CD4-positive, alpha-beta T cell treated with Interleukin-17A for 4 hours (primary cell): ENCODE data around the gene ARHGAP45.
A peak's percentile ranks its signal among the peaks of the same experiment; 100 is the strongest.
"Not testable (repeated sequence)": the region's sequence is repeated elsewhere in the genome, so short reads cannot be mapped to it uniquely, and the experiment has no call there.

Experiments used
- DNase-seq: peaks from one replicate; pipeline ENCODE4 v3.0.0-alpha.2; 2020; ENCODE audit warnings: mixed read lengths

The ARHGAP45 gene

DNA sequence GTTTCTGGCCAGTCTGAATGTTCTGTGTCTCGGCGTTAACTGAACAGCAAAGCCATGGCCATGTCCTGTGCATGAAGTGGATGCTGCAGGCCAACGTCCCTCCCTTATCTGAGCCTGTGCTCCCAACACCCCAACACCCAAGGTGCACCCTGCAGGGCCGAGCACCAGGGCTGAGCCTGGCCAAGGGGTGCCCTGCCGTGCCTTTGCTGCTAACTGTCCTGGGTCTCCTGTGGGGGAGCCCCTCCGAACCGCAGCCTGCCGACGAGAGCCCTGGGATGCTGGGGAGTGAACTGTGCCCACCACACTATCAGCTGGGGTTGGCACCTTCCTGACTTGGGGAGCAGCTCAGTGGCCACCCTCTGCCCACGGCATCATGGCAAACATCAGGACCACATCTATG, 54.4 kb downstream of the ARHGAP45 start:
- DNase-seq, result no peak

DNA sequence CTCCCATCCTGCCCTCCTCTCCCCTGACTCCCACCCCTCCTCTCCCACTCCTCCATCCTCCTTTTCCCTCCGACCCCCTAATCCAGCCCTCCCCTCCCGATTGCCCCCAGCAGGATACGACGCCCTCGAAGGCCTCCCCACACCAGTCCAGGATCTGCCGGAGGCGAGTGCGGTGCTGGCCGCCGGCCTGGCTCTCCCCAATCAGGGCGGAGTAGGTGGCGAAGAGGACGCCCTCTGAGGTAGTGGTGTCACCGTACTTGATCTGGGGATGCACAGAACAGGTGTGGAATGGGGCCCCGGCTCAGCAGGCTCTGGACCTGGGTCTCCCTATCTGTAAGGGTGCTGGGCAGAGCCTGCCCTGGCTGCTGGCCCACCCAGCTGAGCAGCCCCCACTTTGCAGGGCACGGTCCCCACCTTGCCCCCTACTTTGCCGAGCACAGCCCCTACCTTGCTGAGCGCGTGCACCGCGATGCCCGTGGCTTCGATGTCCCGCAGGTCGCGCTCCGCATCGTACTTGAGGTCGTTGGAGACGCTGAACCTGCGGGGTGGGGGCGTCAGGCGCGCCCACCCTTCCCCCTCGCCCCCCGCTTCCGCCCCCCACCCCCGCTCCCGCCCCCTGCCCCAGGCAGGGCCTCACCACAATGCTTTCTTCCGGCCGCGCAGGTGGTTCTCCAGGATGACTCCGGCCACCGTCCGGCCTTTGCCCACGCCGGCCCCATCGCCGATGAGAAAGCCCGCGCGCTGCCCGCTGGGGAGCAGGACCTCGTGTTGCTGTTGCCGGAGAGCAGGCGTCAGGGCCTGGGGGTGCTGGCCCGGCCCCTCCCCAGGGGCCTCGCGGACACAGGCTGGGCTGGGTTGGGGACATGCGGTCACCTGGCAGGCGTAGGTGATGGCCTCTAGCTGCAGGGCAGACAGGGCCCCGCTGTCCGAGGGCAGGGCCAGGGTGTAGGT, 55.3 kb downstream of the ARHGAP45 start:
- DNase-seq, result no peak

DNA sequence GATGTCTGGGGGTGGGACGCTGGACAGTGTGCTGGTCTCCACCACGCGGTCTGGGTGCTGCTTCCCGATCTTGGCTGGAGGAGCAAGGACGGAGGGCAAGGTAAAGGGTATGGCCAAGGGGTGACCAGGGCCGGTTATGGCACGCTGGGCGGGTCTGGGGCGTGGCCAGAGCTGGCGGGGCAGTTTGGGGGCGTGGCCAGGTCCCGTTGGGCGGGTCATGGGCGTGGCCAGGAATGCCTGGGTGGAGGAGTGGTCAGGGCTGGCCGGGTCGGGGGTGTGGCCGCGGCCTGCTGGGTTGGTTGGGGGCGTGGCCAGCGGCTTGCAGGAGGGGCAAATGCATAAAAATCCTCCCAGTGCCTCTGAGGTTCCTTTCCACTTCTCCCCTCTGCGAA, 56.0 kb downstream of the ARHGAP45 start:
- DNase-seq, result no peak

DNA sequence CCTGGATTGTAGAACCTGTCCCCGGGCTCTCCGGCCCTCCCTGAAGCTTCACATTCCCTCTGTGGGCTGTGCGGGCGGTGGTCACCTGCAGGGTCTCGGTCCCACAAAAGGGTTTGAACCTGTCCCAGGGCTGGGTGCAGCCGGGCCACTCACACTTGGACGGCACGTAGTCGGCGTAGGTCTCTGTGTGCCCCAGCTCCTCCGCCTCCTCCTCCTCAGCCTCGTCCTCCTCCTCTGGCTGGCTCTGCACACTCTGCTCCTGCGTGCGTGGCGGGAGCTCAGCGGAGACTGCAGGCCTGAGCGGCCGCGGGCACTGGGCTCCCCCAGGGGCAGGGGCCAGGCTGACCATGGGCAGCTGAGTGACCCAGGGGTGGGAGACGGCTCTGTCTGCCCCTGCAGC, 56.4 kb downstream of the ARHGAP45 start:
- no peak for DNase-seq

DNA sequence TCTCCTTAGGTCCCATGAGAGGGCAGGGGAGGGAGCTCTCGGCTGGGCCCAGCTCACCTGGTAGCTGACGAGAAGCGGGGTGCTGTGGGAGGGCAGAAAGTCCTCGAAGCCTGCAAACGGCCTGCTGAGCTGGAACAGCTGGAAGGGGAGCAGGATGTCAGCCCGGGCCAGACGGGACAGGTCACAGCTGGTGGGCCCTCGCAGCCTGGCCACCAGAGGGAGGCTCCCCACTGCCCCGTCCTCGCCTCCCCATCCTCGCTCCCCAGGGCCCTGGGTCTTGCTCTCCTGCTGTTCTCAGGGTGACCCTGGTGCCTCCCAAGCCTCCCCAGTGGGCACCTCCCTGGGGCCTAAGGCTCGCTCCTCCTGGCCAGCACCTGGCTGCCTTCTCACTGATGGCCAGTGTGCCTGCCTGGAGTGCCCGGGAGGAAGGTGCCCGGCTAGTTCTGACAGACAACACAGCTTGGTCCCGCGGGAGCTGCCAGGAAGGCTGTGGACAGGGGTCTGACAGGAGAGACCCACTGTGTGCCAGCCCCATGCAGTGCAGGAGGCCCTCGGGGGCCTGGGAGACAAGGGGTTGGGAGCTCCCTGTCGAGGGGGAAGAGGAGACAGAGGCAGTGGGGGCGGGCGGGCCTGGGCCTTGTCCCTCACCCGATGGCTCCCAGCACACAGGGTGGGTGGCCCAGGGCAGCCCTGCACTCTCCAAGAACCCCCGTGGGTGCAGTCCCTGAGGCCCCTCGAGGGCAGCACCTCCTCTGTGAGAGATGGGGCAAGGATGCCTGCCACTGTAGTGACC, 57.1 kb downstream of the ARHGAP45 start:
- DNase-seq, result no peak

DNA sequence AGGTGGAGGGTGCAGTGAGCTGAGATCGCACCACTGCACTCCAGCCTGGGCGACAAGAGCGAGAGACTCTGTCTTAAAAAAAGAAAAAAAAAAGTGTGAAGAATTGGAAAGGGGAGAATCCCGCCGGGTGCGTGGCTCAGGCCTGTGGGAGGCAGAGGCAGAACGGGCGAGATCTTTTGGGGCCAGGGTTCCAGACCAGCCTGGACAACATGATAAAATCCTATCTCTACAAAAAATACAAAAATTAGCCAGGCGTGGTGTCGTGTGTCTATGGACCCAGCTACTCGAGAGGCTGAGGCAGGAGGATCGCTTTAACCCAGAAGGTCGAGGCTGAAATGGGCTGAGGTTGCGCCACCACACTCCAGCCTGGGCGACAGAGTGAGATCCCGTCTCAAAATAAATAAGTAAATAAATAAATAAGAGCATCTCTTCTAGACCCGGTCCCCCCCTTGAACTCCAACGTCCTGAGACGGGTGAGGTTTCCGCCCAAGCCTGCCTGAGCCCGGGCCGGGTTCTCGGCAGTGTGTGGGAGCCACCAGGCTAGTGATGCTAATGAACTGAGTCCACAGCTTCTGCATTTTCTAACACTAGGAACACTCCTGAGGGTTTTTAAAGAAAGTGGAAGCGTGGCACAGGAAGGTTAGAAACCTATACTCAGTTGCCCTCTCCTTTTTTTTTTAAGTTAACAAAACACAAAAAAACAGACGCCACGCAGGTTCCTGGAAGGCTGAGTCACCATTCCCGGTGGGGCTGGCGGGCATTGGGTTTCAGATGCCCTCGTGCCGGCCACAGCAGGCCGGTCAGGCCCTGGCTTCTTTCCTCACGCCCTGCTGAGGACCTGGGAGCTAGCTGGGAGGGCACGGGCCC, 58.9 kb downstream of the ARHGAP45 start:
- no peak for DNase-seq

DNA sequence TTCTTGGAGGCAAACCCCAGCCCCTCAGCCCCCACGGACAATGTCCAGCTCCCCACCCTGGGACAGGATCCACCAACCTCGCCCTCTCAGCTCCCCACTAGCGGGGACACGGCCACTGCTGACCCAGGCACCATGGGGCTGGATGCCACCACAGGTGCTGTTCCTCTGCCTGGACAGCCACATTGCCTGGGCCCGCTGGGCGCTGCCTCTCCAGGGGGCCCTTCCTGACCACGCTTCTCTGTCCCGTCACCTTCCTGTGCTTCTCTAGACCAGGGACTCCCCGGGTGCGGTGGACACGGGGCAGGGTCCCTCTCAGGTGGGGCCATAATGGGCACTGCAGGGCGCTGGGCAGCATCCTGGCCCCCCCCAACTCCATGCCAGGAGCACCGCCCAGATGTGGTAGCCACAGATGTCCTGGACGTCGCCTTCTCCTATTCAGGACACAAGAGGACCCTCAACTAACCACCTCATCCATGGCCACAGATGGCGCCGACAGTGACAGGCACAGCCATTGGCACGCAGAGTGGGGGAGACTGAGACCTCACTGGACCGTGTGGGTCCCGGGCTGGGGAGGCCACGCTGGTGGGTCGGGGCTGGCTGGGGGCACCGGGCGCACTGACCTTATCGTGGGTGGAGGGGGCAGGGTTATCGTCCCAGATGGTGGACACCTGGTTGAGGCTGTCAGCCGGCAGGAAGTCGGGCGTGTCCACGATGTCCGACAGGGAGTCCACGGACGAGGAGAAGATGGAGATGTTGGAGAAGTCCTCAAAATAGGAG, 60.2 kb downstream of the ARHGAP45 start:
- DNase-seq, result no peak

DNA sequence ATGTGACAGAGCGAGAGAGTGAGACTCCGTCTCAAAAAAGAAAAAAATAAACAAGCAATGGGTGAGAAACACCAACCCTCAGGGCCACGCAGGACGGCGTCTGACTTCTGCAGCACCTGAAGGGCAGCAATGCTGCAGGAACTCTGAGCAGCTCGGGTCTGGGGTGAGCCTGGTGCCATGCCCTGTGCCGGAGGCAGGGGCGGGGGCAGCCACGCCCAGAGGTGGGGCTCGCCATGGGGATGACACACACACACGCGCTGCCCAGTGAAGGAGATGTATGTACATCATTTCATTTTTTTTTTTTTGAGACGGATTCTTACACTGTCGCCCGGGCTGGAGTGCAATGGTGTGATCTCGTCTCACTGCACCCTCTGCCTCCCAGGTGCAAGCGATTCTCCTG, 61.1 kb downstream of the ARHGAP45 start:
- DNase-seq, result no peak

DNA sequence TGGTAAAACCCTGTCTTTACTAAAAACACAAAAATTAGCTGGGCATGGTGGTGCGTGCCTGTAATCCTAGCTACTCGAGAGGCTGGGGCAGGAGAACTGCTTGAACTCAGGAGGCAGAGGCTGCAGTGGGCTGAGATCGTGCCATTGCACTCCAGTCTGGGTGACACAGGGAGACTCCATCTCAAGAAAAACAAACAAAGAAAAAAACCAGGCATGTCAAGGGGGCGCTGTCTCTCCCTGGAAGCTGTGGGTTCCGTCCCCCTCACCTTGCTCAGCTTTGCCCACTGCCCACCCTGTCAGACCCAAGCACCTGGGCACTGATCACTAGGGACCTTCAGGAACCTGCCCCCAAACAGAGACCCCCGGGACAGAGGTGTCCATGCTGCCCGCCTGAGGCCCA, 62.1 kb downstream of the ARHGAP45 start:
- DNase-seq, result not testable (repeated sequence)

DNA sequence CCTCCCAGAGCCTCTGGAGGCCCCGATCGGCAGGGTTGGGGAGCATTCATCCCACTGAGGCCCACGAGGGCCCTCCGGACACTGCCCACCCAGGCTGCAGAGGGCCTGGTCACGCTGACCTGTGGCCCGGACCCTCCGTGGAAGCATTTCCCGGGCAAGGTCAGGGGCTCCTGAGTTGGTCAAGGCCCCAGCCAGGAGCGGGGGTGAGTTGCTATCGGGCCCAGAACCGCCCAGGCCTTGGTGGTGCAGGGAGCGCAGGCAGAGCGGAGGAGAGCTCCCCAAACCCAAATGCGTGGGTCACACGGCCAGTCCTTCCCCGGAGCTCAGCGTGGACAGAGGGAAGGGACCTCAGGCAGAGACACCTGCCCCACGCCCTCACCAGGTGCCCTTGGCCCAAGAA, 62.6 kb downstream of the ARHGAP45 start:
- DNase-seq, result no peak

DNA sequence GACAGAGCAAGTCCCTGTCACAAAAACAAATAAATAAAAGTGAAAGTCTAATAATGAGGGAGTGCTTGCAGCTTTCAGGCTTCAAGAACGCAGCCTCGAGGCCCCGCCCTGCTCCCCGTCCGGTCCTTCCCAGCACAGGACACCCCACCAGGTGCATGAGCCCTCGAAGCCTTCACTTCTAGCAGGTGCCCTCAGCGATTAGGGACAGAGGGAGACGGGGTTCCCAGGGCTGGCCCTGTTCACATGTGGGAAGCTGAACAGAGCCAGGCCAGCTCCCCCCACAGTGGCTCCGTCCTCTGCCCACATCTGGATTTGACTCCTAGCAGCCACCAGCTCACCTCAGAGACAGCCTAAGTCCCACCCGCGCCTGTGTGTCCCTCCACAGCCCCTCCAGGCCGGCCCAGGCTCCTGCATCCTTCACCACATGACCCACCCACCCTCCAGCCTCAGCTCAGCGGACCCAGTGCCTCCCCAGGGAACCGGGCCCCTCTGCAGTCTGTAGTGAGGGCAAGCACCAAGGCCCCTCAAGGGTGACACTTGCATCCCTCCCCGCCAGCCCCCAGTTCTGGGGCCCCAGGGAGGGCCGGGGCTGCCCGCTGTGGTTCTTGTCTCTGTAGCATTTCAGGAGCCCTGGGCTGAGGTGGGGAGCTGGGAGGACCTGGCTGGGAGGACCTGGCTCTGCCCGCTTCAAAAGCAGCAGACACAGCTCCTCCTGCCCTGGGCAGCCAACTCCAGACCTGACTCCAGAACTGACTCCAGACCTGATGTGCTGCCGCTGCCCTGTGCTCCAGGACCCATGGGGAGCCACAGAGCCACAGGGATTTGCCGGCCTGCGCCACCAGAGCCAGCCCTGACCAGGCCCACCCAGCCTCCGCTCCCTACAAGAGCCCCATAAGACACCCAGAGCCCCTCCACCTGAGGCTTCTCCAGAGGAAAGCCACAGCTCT, 64.1 kb downstream of the ARHGAP45 start:
- peak; percentile 72 for DNase-seq

DNA sequence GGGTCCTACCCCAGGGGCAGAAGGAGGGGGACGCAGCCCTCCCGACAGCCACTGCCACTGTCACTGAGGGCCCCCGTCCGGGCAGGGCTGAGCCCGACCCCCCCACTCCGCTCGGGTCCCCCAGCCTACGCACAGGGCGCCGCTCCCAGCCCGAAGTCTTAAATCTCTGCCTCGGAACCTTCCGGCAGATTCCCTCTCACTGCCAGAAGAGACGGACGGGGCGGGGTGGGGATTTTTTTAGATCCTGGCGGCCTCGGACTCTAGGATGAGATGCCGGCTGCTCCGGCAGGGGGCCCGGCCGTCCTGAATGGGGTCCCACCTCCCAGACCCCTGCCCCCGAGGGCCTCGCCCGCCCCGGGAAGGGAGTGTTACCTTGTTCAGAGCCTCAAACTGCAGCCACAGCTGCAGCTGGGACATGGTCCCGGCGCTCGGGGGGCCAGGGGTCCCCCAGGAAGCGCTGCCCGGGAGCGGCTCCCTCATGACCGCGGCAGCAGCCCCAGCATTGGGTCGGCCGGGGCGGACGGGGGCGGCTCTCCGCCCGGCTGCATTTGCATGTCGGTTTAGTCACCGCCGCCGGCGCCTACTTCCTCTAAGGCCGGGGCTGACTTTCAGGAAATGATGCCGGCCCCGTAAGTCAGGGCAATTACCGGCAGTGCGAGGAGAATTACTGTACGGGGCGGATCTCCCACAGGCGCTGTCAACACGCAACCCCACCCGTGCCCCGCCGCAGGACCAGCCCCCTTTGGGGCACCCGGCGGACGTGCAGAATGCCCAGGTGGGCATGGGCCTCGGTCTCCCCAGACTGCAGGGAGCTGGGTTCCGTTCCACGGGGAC, 65.0 kb downstream of the ARHGAP45 start:
- peak; percentile 90 for DNase-seq

DNA sequence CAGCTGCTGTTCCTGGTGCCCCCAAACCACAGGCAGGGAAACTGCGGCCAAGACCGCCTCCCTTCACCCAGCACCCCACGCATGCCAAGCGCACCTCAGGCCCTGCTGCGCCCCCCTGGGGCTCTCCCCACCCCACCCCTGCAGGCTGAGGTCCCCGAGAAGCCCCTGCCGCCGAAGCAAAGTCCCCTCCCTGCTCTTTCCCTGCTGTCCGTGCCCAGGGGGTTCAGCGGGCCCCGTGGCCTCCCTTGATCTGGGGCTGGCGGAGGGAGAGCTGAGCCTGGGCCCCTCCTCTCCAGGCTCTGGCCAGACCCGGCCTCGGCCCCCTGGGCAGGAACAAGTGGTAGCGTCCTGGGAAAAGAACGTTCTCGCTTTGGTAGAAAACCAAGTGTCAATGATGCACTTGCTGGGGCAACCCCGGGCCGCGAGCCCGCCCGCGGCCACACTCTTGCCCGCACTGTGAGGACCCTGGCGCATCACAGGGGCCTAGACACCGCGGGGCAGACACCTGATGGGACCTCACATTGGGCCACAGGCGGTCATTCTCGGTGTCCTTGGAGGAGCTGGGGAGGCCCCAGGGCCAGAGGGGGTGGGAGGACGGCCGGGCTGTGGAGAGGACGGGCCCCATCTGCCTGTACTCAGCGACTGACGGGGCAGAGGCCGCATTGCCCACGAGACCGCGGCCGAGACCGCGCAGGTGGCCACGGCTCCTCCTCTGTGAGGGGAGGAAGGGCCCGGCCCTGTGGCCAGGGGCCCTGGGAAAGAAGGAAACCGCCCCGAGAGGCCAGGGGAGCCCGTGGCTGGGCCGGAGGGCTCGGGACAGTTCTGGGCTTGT, 65.8 kb downstream of the ARHGAP45 start:
- DNase-seq, result peak; percentile 17

DNA sequence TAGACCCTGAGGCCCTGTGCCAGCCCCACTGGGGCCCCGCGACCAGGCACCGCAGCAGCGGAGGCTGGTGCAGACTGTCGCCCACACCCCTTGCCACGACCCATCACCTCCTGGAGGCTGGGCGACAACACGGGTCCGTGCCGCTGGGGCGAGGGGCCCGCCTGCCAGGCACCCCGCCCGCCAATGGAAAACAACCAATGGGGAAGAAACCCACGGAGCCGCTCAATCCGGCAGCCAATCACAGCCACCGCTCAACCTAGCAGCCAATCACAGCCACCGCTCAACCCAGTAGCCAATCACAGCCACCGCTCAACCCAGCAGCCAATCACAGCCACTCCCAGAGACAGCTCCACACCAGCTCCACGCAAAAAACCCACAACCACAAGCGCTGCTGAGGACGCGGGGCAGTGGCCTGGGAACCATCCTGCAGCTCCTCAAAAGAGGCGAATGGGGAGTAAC, 66.5 kb downstream of the ARHGAP45 start:
- DNase-seq, result peak; percentile 77

DNA sequence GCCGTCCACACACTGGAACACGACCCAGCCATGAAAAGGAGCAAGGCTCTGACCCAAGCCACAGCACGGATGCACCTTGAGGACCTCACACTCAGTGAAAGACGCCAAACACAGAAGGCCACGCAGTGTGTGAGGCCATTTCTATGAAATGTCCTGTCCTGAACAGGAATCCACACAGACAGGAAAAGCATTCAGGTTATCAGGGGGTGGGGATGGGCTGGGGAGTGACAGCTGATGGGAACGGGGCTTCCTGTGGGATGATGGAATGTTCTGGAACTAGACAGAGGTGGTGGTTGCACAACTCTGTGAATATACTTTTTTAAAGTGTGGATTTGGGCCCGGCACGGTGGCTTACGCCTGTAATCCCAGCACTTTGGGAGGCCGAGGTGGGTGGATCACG, 67.5 kb downstream of the ARHGAP45 start:
- no peak for DNase-seq

DNA sequence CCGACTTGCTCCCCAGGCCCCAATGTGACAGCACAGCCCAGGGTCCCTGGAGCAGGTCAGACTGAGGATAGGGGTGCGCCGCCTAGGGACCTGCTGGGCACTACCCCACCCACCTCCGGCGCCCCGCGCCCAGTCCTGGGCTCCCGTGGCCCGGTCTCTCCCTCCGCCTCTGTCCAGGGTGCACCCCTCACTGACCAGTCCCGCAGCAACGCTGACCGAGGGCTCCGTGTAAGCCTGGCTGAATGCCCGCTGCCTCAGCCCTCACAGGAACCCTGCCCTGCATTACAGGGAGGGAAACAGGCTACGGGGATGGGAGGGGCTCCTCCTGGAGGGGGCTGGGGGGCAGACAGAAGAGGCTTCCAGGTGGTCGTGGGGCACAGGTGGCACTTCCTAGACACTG, 68.5 kb downstream of the ARHGAP45 start:
- no peak for DNase-seq

DNA sequence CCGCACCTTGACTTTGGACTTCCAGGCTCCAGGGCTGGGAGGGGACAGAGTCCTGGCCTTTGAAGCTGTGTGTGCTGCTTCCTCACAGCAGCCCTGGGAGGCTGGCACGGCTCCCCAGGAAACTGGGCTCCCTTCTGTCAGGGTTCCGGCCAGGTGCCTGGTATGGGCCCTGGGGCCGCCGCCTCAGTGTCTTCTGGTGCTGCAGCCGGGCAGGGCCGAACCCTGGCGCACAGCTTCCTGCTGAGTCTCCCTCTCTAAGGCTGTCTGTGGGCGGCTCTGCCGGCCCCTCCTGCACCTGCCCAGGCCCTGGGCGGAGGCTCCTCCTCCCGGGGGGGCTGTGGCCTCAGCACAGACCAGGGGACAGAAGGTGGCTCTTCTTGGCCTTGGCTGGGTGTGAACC, 69.2 kb downstream of the ARHGAP45 start:
- DNase-seq, result no peak
